Panc1 (cell line): ENCODE results near the gene MAN1A1. TPM values are rescaled to one million over a fixed set of nuclear protein-coding genes. Genes with fewer than 3 reads are reported as not detected.

Experiments
- ATAC-seq: fragments of 200-7000 bp; cut with Tn5 transposase; 2 replicates; pipeline ENCODE4 v1.9.1; 2020; ENCODE audit warnings: mild to moderate bottlenecking, moderate library complexity
- BruUV-seq: library from RNA; stranded (reverse); fragments of 400-500 nt; replicated peaks from 2 replicates; lab custom pipeline; 2021; lab: Mats Ljungman, UMichigan
- CTCF ChIA-PET: fragments of 300-600 bp; sonication (Branson Sonifier 250); formaldehyde crosslinking; loops from one replicate; lab custom pipeline; 2022; ENCODE audit warnings: antibody characterized with exemption; lab: Charles Lee
- POLR2A ChIA-PET: fragments of 300-600 bp; sonication (Branson Sonifier 250); formaldehyde crosslinking; loops from one replicate; lab custom pipeline; 2022; ENCODE audit warnings: antibody characterized with exemption; lab: Charles Lee
- DNase-seq: peaks from one replicate; pipeline ENCODE4 v3.0.0-alpha.2; 2010; ENCODE audit warnings: low read depth, low spot score
- H3K27ac ChIP-seq: 2 replicates; pipeline ENCODE4 v1.5.1; 2011; ENCODE audit warnings: mild to moderate bottlenecking, low read length, inconsistent platforms
- H3K27me3 ChIP-seq: fragments of 200-500 bp; sonication (Bioruptor generic); 2 replicates; pipeline ENCODE4 v1.6.0; 2014; ENCODE audit warnings: low read length, inconsistent platforms; ENCODE audit not compliant: control insufficient read depth, insufficient read depth
- H3K36me3 ChIP-seq: fragments of 200-500 bp; sonication (Bioruptor generic); 2 replicates; pipeline ENCODE4 v1.5.1; 2014; ENCODE audit warnings: inconsistent platforms, mild to moderate bottlenecking, low read length, moderate library complexity; ENCODE audit not compliant: control insufficient read depth, insufficient read depth
- H3K4me1 ChIP-seq: 2 replicates; pipeline ENCODE4 v1.5.1; 2011; ENCODE audit warnings: inconsistent platforms, mild to moderate bottlenecking, low read length, moderate library complexity; ENCODE audit not compliant: control insufficient read depth, insufficient read depth
- H3K4me3 ChIP-seq, 2 experiments: 2 replicates each; pipeline ENCODE4 v1.5.1; 2011 to 2012; ENCODE audit warnings: low read depth in 2 of 2, low read length in 2 of 2, mild to moderate bottlenecking in 2 of 2, inconsistent platforms in 1 of 2, moderate library complexity in 1 of 2
- H3K9me3 ChIP-seq: fragments of 200-500 bp; sonication (Bioruptor generic); 2 replicates; pipeline ENCODE4 v1.5.1; 2014; ENCODE audit warnings: low read depth, mild to moderate bottlenecking, inconsistent platforms, low read length, moderate library complexity; ENCODE audit not compliant: control insufficient read depth, insufficient read depth
- POLR2AphosphoS5 ChIP-seq: IDR thresholded peaks from 2 replicates; pipeline ENCODE4 v1.6.1; 2012; ENCODE audit warnings: mild to moderate bottlenecking, low read depth, low read length, moderate library complexity
- SIN3A ChIP-seq: IDR thresholded peaks from 2 replicates; pipeline ENCODE4 v1.6.1; 2012; ENCODE audit warnings: low read depth, mild to moderate bottlenecking, low read length, moderate library complexity, borderline replicate concordance; ENCODE audit not compliant: insufficient read depth
- TCF7L2 ChIP-seq: IDR thresholded peaks from 2 replicates; pipeline ENCODE4 v1.6.1; 2011; ENCODE audit warnings: mild to moderate bottlenecking, low read depth, low read length, inconsistent platforms
- in situ Hi-C: cut with HindIII; loops from 2 replicates; pipeline ENCODE4 v1.10.0; 2016; ENCODE audit warnings: low sequenced_read_pairs, low pct_unique_long_range_greater_than_20kb
- intact Hi-C: fragments of 100-400 bp; cut with micrococcal nuclease; formaldehyde crosslinking; loops from one replicate; pipeline ENCODE4 v1.10.0; 2022; ENCODE audit not compliant: unreplicated experiment
- total RNA-seq: library from RNA; stranded (reverse); gene quantifications from one replicate; pipeline ENCODE4 v1.2.1, GENCODE V29; 2021; ENCODE audit not compliant: unreplicated experiment
- TF ChIP-seq, protein P1 (sequence below): fragments of 450-650 bp; IDR thresholded peaks from 2 replicates; pipeline ENCODE4 v1.5.1; 2017; ENCODE audit warnings: mild to moderate bottlenecking
- TF ChIP-seq, protein P2 (sequence below), 2 experiments: IDR thresholded peaks; 2 replicates each; pipeline ENCODE4 v1.6.1; 2011 to 2012; ENCODE audit warnings: low read depth in 2 of 2, control low read depth in 1 of 2, low read length in 1 of 2, mild to moderate bottlenecking in 1 of 2, moderate library complexity in 1 of 2; ENCODE audit not compliant: insufficient read depth in 1 of 2

Gene MAN1A1
- total RNA-seq, 1 experiment from 2014 or later = 3.2 TPM

DNA sequence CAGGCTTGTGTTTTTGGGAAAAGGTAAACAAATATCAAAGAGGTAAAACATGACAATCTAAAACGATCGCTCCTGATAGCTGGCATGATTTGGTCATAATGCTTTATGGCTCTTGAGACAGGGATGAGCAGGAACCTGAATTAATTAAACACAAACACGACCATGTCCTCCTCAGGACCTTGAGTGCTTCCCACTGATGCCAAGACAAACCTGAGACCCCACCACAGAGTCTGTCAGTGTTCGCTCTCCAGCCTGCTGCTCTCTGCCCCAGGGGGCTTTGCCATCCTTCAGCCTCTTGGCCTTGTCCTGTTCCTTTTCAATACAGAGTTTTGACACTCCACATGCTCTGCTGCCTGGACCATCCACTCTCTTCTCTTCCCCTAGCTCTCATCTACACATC lies 119.4 kb downstream of the MAN1A1 start:
- CTCF ChIA-PET = no interaction called here

DNA sequence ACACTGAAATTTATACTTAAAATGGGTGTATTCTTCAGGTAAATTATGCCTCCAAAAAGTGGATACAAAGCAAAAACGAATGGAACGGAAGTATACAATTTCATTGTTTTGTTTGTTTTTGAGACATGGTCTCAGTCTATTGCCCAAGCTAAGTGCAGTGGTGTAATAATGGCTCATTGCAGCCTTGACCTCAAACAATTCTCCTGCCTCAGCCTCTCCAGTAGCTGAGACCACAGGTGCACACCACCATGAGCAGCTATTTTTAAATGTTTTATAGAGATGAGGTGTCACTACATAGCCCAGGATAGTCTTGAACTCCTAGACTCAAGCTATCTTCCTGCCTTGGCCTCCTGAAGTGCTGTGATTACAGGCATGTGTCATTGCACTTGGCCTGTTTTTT lies 122.2 kb downstream of the MAN1A1 start:
- in situ Hi-C loops = no loop called here
- no peak overlapping the region for H3K27ac ChIP-seq
- no peaks in the 10 kb centered on the region for H3K4me1 ChIP-seq
- CTCF ChIA-PET = no interaction called here
- no TSS peak for BruUV-seq
- POLR2A ChIA-PET = no interaction called here
- DNase-seq (no peak), ATAC-seq (no peak)
- no peaks in the 10 kb centered on the region for H3K36me3 ChIP-seq
- TF ChIP-seq, protein P1, sequence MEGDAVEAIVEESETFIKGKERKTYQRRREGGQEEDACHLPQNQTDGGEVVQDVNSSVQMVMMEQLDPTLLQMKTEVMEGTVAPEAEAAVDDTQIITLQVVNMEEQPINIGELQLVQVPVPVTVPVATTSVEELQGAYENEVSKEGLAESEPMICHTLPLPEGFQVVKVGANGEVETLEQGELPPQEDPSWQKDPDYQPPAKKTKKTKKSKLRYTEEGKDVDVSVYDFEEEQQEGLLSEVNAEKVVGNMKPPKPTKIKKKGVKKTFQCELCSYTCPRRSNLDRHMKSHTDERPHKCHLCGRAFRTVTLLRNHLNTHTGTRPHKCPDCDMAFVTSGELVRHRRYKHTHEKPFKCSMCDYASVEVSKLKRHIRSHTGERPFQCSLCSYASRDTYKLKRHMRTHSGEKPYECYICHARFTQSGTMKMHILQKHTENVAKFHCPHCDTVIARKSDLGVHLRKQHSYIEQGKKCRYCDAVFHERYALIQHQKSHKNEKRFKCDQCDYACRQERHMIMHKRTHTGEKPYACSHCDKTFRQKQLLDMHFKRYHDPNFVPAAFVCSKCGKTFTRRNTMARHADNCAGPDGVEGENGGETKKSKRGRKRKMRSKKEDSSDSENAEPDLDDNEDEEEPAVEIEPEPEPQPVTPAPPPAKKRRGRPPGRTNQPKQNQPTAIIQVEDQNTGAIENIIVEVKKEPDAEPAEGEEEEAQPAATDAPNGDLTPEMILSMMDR = no peak
- no peak for TF ChIP-seq TCF7L2
- TF ChIP-seq, protein P2, sequence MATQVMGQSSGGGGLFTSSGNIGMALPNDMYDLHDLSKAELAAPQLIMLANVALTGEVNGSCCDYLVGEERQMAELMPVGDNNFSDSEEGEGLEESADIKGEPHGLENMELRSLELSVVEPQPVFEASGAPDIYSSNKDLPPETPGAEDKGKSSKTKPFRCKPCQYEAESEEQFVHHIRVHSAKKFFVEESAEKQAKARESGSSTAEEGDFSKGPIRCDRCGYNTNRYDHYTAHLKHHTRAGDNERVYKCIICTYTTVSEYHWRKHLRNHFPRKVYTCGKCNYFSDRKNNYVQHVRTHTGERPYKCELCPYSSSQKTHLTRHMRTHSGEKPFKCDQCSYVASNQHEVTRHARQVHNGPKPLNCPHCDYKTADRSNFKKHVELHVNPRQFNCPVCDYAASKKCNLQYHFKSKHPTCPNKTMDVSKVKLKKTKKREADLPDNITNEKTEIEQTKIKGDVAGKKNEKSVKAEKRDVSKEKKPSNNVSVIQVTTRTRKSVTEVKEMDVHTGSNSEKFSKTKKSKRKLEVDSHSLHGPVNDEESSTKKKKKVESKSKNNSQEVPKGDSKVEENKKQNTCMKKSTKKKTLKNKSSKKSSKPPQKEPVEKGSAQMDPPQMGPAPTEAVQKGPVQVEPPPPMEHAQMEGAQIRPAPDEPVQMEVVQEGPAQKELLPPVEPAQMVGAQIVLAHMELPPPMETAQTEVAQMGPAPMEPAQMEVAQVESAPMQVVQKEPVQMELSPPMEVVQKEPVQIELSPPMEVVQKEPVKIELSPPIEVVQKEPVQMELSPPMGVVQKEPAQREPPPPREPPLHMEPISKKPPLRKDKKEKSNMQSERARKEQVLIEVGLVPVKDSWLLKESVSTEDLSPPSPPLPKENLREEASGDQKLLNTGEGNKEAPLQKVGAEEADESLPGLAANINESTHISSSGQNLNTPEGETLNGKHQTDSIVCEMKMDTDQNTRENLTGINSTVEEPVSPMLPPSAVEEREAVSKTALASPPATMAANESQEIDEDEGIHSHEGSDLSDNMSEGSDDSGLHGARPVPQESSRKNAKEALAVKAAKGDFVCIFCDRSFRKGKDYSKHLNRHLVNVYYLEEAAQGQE (IDR thresholded peaks at IDR 0.05; ENCODE audit: insufficient read depth in 1 of 2, low read depth in 2 of 2, low read length in 1 of 2) = no peak
- no peak for TF ChIP-seq SIN3A
- TF ChIP-seq POLR2AphosphoS5 = no peak
- H3K27me3 ChIP-seq = no peaks in the 10 kb centered on the region
- H3K4me3 ChIP-seq = no peak overlapping the region
- intact Hi-C loops = no loop called here
- no peaks in the 10 kb centered on the region for H3K9me3 ChIP-seq

More for the DNA sequence above, 119.4 kb downstream of the MAN1A1 start:
- no TSS peak for BruUV-seq
- Histone ChIP-seq H3K27ac (no peak overlapping the region), H3K36me3 (no peaks in the 10 kb centered on the region), H3K4me3 (no peak overlapping the region), H3K9me3 (no peaks in the 10 kb centered on the region), H3K4me1 (no peaks in the 10 kb centered on the region), H3K27me3 (no peaks in the 10 kb centered on the region)
- in situ Hi-C loops (no loop called here), intact Hi-C loops (no loop called here)
- ATAC-seq (no peak), DNase-seq (no peak)
- POLR2A ChIA-PET = no interaction called here
- no peak for TF ChIP-seq SIN3A

DNA sequence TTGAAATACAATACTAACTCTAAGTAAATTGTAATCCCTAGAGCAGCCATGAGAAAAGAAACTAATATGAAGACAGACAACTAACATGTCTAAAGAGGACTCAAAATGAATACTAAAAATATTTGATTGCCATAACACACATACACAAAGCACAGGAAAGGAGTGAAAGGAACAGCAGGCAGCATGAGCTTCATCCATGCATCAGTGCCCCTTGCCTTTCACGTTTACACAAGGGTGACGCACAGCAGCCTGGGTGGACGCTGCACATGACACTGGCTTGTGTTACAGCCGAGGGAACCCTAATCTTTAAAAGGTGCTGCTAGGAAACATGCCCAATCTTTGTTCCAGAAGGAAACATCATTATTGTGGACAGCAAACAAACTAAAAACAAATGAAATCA lies 123.5 kb downstream of the MAN1A1 start:
- TF ChIP-seq POLR2AphosphoS5 (no peak), TCF7L2 (no peak), SIN3A (no peak)
- TF ChIP-seq, protein P1 = no peak
- TF ChIP-seq, protein P2 (IDR thresholded peaks at IDR 0.05; ENCODE audit: insufficient read depth in 1 of 2, low read depth in 2 of 2, low read length in 1 of 2) = no peak
- Histone ChIP-seq H3K4me1 (no peaks in the 10 kb centered on the region), H3K9me3 (no peaks in the 10 kb centered on the region), H3K27me3 (no peaks in the 10 kb centered on the region), H3K4me3 (no peak overlapping the region), H3K27ac (no peak overlapping the region), H3K36me3 (no peaks in the 10 kb centered on the region)
- ChIA-PET CTCF (no interaction called here), POLR2A (no interaction called here)
- in situ Hi-C loops = no loop called here
- intact Hi-C loops = no loop called here
- DNase-seq (no peak), ATAC-seq (no peak)
- BruUV-seq = no TSS peak
